Prostate gland (tissue), 2 donors: ENCODE data around the gene STAT5B.

Experiments used
- CTCF ChIP-seq, 4 experiments: fragments of 200-600 bp in 2 of 4; fragments of 450-650 bp in 2 of 4; sonication (generic) in 2 of 4; IDR thresholded peaks; 1 replicate in 3 of 4; 2 replicates in 1 of 4; pipeline ENCODE4 v1.5.1; 2016 to 2019; ENCODE audit warnings: antibody characterized with exemption in 4 of 4, mild to moderate bottlenecking in 2 of 4, moderate library complexity in 2 of 4
- POLR2A ChIP-seq: fragments of 450-650 bp; IDR thresholded peaks from one replicate; pipeline ENCODE4 v1.6.1; 2016; ENCODE audit warnings: antibody characterized with exemption, mild to moderate bottlenecking

GRCh38 chr17:42306385-42306667 is 30.1 kb upstream of the STAT5B start:
- no peak for TF ChIP-seq CTCF (IDR thresholded peaks at IDR 0.05)
- no peak for TF ChIP-seq POLR2A
